RWPE2 (cell line): ENCODE results near the gene CNOT6L.

Experiments used
- ATAC-seq: fragments of 200-7000 bp; cut with Tn5 transposase; 3 replicates; pipeline ENCODE4 v1.9.1; 2021; ENCODE audit warnings: low read depth
- DNase-seq: peaks from one replicate; pipeline ENCODE4 v3.0.0-alpha.2; 2020; ENCODE audit warnings: low spot score
- H3K27ac ChIP-seq: fragments of 450-650 bp; 2 replicates; pipeline ENCODE4 v1.5.1; 2017; ENCODE audit warnings: mild to moderate bottlenecking; ENCODE audit not compliant: poor library complexity, severe bottlenecking
- H3K27me3 ChIP-seq: fragments of 250-450 bp; sonication (Bioruptor Pico); 2 replicates; pipeline ENCODE4 v1.5.1; 2021; ENCODE audit warnings: mild to moderate bottlenecking, moderate library complexity; ENCODE audit not compliant: insufficient read depth, poor library complexity, severe bottlenecking
- H3K36me3 ChIP-seq: fragments of 250-450 bp; sonication (Bioruptor Pico); 2 replicates; pipeline ENCODE4 v1.5.1; 2020; ENCODE audit warnings: low read depth, mild to moderate bottlenecking, moderate library complexity
- H3K4me1 ChIP-seq: fragments of 250-450 bp; sonication (Bioruptor Pico); 2 replicates; pipeline ENCODE4 v1.5.1; 2021; ENCODE audit warnings: mild to moderate bottlenecking, moderate library complexity; ENCODE audit not compliant: insufficient read depth, poor library complexity, severe bottlenecking
- H3K4me3 ChIP-seq: fragments of 250-450 bp; sonication (Bioruptor Pico); 2 replicates; pipeline ENCODE4 v1.5.1; 2021; ENCODE audit warnings: mild to moderate bottlenecking, moderate library complexity; ENCODE audit not compliant: severe bottlenecking
- H3K9me3 ChIP-seq: fragments of 250-450 bp; sonication (Bioruptor Pico); 2 replicates; pipeline ENCODE4 v1.5.1; 2021; ENCODE audit warnings: mild to moderate bottlenecking, moderate library complexity; ENCODE audit not compliant: severe bottlenecking
- CTCF ChIP-seq: fragments of 450-650 bp; IDR thresholded peaks from one replicate; pipeline ENCODE4 v1.5.1; 2017; ENCODE audit warnings: mild to moderate bottlenecking, moderate library complexity; ENCODE audit not compliant: poor library complexity, severe bottlenecking

The CNOT6L gene

GRCh38 chr4:77798385-77798784, 20.8 kb downstream of the CNOT6L start:
- H3K36me3 ChIP-seq: no peaks in the 10 kb centered on the region
- ATAC-seq (no peak), DNase-seq (no peak)
- H3K27me3 ChIP-seq: no peaks in the 10 kb centered on the region
- peaks cover 4% of the 10 kb centered on the region for H3K4me1 ChIP-seq
- H3K4me3 ChIP-seq: no peak overlapping the region
- no peak overlapping the region for H3K27ac ChIP-seq
- TF ChIP-seq CTCF: no peak
- H3K9me3 ChIP-seq: no peaks in the 10 kb centered on the region

GRCh38 chr4:77797239-77797638, 21.9 kb downstream of the CNOT6L start:
- H3K27me3 ChIP-seq: no peaks in the 10 kb centered on the region
- ATAC-seq: peak; percentile 100
- no peak for DNase-seq
- no peak for TF ChIP-seq CTCF
- peaks cover 4% of the 10 kb centered on the region for H3K4me1 ChIP-seq
- peak overlapping the region; percentile 6 for H3K27ac ChIP-seq
- no peaks in the 10 kb centered on the region for H3K36me3 ChIP-seq
- H3K9me3 ChIP-seq: no peaks in the 10 kb centered on the region
- no peak overlapping the region for H3K4me3 ChIP-seq

- Histone ChIP-seq H3K9me3 (no peaks in the 10 kb centered on the region), H3K4me1 (peaks cover 4% of the 10 kb centered on the region), H3K27me3 (no peaks in the 10 kb centered on the region), H3K27ac (no peak overlapping the region), H3K4me3 (no peak overlapping the region), H3K36me3 (no peaks in the 10 kb centered on the region)
- no peak for DNase-seq
- ATAC-seq: no peak
- no peak for TF ChIP-seq CTCF
Observed at GRCh38 chr4:77795326-77795725, 23.8 kb downstream of the CNOT6L start.

- Histone ChIP-seq H3K9me3 (no peaks in the 10 kb centered on the region), H3K4me3 (no peak overlapping the region), H3K4me1 (no peaks in the 10 kb centered on the region), H3K36me3 (no peaks in the 10 kb centered on the region), H3K27ac (no peak overlapping the region), H3K27me3 (no peaks in the 10 kb centered on the region)
- ATAC-seq (no peak), DNase-seq (no peak)
- no peak for TF ChIP-seq CTCF
Observed at GRCh38 chr4:77790146-77790545, 29.0 kb downstream of the CNOT6L start.

GRCh38 chr4:77788990-77789389, 30.2 kb downstream of the CNOT6L start:
- H3K36me3 ChIP-seq: no peaks in the 10 kb centered on the region
- H3K4me3 ChIP-seq: no peak overlapping the region
- no peaks in the 10 kb centered on the region for H3K27me3 ChIP-seq
- H3K4me1 ChIP-seq: no peaks in the 10 kb centered on the region
- no peak for TF ChIP-seq CTCF
- ATAC-seq: no peak
- DNase-seq: no peak
- H3K9me3 ChIP-seq: no peaks in the 10 kb centered on the region
- no peak overlapping the region for H3K27ac ChIP-seq
